Endodermal cell (in vitro differentiated cells): ENCODE data around the gene PRPF40B. TPM values are rescaled to one million over a fixed set of nuclear protein-coding genes. Genes with fewer than 3 reads are reported as not detected.

Source experiments
- DNase-seq: peaks from one replicate; pipeline ENCODE4 v3.0.0-alpha.2; 2017
- H3K27ac ChIP-seq: 2 replicates; pipeline ENCODE4 v1.5.1; 2013; ENCODE audit warnings: mild to moderate bottlenecking, low read depth, low read length, moderate library complexity
- H3K27me3 ChIP-seq: 2 replicates; pipeline ENCODE4 v1.6.1; 2013; ENCODE audit warnings: mild to moderate bottlenecking, low read length, moderate library complexity; ENCODE audit not compliant: insufficient read depth, control insufficient read depth, poor library complexity, severe bottlenecking
- H3K36me3 ChIP-seq: 2 replicates; pipeline ENCODE4 v1.7.0; 2013; ENCODE audit warnings: mild to moderate bottlenecking, low read length, moderate library complexity; ENCODE audit not compliant: control insufficient read depth, insufficient read depth
- H3K4me1 ChIP-seq: one replicate; pipeline ENCODE4 v1.7.0; 2013; ENCODE audit warnings: low read length; ENCODE audit not compliant: control insufficient read depth, insufficient read depth
- H3K4me3 ChIP-seq: 2 replicates; pipeline ENCODE4 v1.5.1; 2013; ENCODE audit warnings: mild to moderate bottlenecking, low read length, moderate library complexity
- H3K9ac ChIP-seq: 2 replicates; pipeline ENCODE4 v1.6.1; 2013; ENCODE audit warnings: mild to moderate bottlenecking, low read length, moderate library complexity; ENCODE audit not compliant: poor library complexity, severe bottlenecking; ENCODE audit errors: extremely low read depth
- H3K9me3 ChIP-seq: 2 replicates; pipeline ENCODE4 v1.6.1; 2013; ENCODE audit warnings: mild to moderate bottlenecking, low read length, moderate library complexity; ENCODE audit not compliant: control insufficient read depth
- H3K27ac Mint-ChIP-seq: 2 replicates; pipeline ENCODE4 v1.8.0; 2020; ENCODE audit warnings: mixed read lengths
- H3K27me3 Mint-ChIP-seq: 2 replicates; pipeline ENCODE4 v1.8.0; 2021; ENCODE audit warnings: mild to moderate bottlenecking, mixed read lengths; ENCODE audit not compliant: insufficient read depth
- H3K36me3 Mint-ChIP-seq: 2 replicates; pipeline ENCODE4 v1.8.0; 2020; ENCODE audit warnings: low read depth, mixed read lengths
- H3K4me1 Mint-ChIP-seq: 2 replicates; pipeline ENCODE4 v1.8.0; 2020; ENCODE audit warnings: mixed read lengths
- H3K4me3 Mint-ChIP-seq: 2 replicates; pipeline ENCODE4 v1.8.0; 2020; ENCODE audit warnings: mild to moderate bottlenecking, moderate library complexity, mixed read lengths
- H3K9me3 Mint-ChIP-seq: 2 replicates; pipeline ENCODE4 v1.8.0; 2020; ENCODE audit warnings: mild to moderate bottlenecking, mixed read lengths
- CTCF ChIP-seq: fragments of 200-600 bp; sonication (generic); conservative IDR thresholded peaks from 2 replicates; pipeline ENCODE4 v1.5.0; 2021; ENCODE audit warnings: antibody characterized with exemption, mild to moderate bottlenecking
- WGBS, 2 experiments: methylation state at CpG; one replicate each; pipeline versions ENCODE4 v1.1.5 to v1.1.7; 2013; ENCODE audit warnings: missing lambda C conversion rate in 2 of 2, mixed read lengths in 1 of 2; ENCODE audit not compliant: insufficient coverage in 1 of 2, insufficient read length in 1 of 2; 5-methylcytosine and 5-hydroxymethylcytosine counted together
- total RNA-seq, 2 donors: library from RNA; stranded (reverse); fragmentation: NEBNext Ultra II Directional in 1 of 2; extraction: Animal tissue kit (Norgen Biotek cat#: 25700) in 1 of 2; gene quantifications; 2 replicates in 1 of 2; 3 replicates in 1 of 2; pipeline ENCODE4 v1.2.1, GENCODE V29; 2021

Gene PRPF40B
- total RNA-seq, 2 donors from 2014 or later: 33.8 to 45.6 TPM

GRCh38 chr12:49664591-49665239, 41.4 kb downstream of the PRPF40B start:
- WGBS, 2 experiments: 88 to 100% methylated on average over 3 to 4 of the region's 4 CpGs
- Histone ChIP-seq H3K9ac (no peak overlapping the region), H3K36me3 (peaks cover 34% of the 10 kb centered on the region), H3K9me3 (no peaks in the 10 kb centered on the region), H3K27ac (no peak overlapping the region), H3K4me3 (no peak overlapping the region), H3K4me1 (no peaks in the 10 kb centered on the region), H3K27me3 (no peaks in the 10 kb centered on the region)
- peaks cover 17% of the 10 kb centered on the region for H3K4me1 Mint-ChIP-seq
- peaks cover 28% of the 10 kb centered on the region for H3K36me3 Mint-ChIP-seq
- no peak overlapping the region for H3K27ac Mint-ChIP-seq
- H3K4me3 Mint-ChIP-seq: no peak overlapping the region
- no peaks in the 10 kb centered on the region for H3K27me3 Mint-ChIP-seq
- no peak for TF ChIP-seq CTCF
- H3K9me3 Mint-ChIP-seq: no peaks in the 10 kb centered on the region
- no peak for DNase-seq

GRCh38 chr12:49665384-49665783, 42.0 kb downstream of the PRPF40B start:
- peaks cover 17% of the 10 kb centered on the region for H3K4me1 Mint-ChIP-seq
- H3K4me3 Mint-ChIP-seq: no peak overlapping the region
- H3K9ac ChIP-seq: no peak overlapping the region
- no peaks in the 10 kb centered on the region for H3K4me1 ChIP-seq
- peaks cover 24% of the 10 kb centered on the region for H3K36me3 Mint-ChIP-seq
- H3K27me3 Mint-ChIP-seq: no peaks in the 10 kb centered on the region
- H3K27ac Mint-ChIP-seq: no peak overlapping the region
- peaks cover 29% of the 10 kb centered on the region for H3K36me3 ChIP-seq
- TF ChIP-seq CTCF: no peak
- DNase-seq: no peak
- H3K9me3 ChIP-seq: no peaks in the 10 kb centered on the region
- no peaks in the 10 kb centered on the region for H3K27me3 ChIP-seq
- no peak overlapping the region for H3K27ac ChIP-seq
- 100% methylated on average over 2 of the region's 2 CpGs; no CpG with 5 or more reads in 1 of the 2 experiments for WGBS, 2 experiments
- H3K9me3 Mint-ChIP-seq: no peaks in the 10 kb centered on the region
- H3K4me3 ChIP-seq: no peak overlapping the region

GRCh38 chr12:49666176-49666575, 42.8 kb downstream of the PRPF40B start:
- Histone ChIP-seq H3K27me3 (no peaks in the 10 kb centered on the region), H3K36me3 (peaks cover 25% of the 10 kb centered on the region), H3K9me3 (no peaks in the 10 kb centered on the region), H3K4me3 (no peak overlapping the region), H3K9ac (no peak overlapping the region), H3K4me1 (no peaks in the 10 kb centered on the region), H3K27ac (no peak overlapping the region)
- TF ChIP-seq CTCF: no peak
- no peak for DNase-seq
- Mint-ChIP-seq H3K36me3 (peaks cover 23% of the 10 kb centered on the region), H3K4me3 (no peak overlapping the region), H3K4me1 (peaks cover 17% of the 10 kb centered on the region), H3K9me3 (no peaks in the 10 kb centered on the region), H3K27me3 (no peaks in the 10 kb centered on the region), H3K27ac (no peak overlapping the region)
- WGBS, 2 experiments: 92 to 100% methylated on average over 2 to 4 of the region's 4 CpGs
